Non-pigmented ciliary epithelial cell (primary cell): ENCODE measurements around the gene SAMHD1.
"Not testable (repeated sequence)": the region's sequence is repeated elsewhere in the genome, so short reads cannot be mapped to it uniquely, and the experiment has no call there.

Experiments used
- DNase-seq: peaks from one replicate; pipeline ENCODE4 v3.0.0-alpha.2; 2010; ENCODE audit warnings: low read depth

The SAMHD1 gene

DNA sequence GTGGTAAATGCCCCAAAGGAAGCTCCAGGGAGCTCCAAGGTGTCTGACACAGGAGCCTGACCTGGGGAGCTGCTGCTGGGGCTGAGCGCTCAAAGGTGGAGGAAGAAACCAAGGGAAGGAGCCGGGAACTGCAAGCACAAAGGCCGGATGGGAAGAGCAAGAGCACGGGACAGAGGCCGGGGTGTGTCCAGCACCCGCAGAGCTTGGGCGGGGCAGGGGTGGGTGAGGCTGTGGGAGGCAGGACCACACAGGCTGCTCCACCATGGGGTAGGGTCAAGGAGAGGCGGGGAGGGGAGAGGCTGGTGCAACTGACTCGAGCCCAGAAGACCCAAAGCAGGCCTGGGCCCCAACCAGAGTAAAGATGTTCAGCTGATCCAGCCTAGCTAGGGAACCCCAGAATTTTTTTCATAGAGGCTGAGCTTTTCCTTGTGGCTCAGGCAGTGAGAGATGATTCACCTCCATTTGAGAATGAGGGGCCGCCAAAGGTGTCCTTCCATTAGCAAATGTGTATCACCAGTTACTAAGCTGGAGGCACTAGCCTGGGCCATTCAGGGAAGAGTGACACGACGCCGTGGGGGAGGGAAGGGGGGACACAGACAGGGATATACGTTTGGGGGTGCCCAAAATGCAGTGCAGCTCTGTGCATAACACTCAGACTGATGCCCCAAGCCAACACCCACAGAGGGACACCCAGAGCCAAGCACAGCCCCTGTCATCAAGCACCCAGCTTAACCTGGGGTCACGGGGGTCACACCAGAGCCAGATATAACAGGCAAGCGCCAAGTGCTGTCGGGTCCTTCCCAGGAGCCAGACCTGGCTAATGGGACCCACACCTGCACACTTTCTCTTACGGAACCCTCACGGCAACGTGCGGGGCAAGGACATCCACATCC, 96.9 kb downstream of the SAMHD1 start:
- DNase-seq, result no peak

DNA sequence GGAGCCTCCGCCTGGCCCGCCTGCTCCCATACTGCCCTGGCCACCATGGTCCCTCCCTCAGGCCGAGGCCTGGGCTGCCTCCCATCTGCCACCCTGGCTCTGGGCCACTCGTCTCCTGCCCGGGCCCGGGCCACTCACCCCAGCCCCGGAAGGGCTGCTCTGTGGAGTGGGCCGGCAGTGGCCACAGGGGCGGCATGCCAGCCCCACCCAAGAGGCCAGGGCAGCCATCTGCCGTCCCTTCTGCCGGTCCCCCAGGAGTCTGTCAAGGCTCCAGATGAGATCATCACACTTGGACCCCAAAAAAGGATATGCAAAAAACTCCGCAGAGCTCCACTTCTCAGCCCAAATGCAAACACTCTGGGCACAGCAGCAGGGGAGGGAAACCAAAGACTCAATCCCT, 99.3 kb downstream of the SAMHD1 start:
- DNase-seq, result no peak

DNA sequence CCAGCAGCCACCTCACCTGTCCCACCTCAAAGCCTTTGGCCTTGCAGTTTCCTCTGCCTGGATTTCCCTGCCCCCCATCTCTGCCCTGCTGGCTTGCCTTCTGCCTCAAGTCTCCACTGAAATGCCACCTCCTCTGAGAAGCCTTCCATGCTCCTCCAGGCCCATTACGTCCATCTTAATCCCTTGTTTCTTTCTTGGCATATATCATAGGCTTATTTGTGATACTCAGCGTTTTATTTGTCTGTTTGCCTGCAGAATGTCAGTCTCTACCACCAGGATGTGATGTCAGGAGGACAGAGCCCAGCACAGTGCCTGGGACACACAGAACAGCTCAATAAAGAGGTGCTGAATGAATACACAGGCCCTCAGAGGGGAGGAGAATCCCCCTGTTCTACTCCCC, 100.0 kb downstream of the SAMHD1 start:
- no peak for DNase-seq

DNA sequence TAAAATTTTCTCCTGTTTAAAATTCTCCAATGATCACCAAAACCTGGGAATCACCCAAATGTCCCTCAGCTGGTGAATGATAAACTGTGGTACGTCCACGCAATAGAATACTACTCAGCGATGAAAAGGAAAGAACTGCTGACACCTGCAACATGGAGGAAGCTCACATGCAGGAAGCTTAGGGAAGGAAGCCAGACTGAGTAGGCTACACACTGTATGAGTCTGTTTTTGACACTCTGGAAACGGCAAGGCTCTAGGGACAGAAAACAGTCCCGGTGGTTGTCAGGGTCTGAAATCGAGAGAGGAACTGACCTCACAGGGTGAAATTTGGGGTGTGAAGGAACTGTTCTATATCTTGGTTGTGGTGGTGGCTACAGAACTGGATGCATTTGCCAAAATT, 100.7 kb downstream of the SAMHD1 start:
- DNase-seq, result no peak

DNA sequence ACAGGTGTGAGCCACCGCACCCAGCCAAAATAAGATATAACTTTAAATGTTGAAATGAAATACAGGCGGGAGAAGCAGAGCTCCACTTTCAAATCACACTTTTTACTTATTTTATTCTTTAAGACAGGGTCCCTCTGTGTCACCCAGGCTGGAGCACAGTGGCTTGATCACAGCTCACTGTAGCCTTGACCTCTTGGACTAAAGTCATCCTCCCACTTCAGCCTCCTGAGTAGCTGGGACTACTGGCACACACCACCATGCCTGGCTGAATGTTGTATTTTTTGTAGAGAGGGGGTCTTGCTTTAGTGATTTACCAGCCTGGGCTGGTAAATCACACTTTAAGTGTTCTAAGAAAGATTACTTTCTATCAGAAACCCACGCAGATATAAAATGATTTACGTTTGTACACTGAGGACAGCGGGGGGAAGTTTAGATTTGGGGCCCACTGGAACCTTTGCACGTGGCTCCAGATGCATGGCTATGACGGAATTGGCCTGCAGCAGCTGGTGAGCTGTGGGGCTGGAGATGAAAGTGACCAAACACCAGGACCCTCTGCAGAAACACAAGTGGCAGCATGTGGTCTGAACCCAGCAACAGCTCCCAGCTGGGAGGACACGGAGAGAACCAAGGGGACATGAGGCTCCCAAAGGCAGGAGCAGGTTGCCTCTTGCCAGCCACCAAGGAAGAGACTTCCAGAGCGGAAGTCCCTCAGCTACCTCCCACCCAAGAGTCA, 102.0 kb downstream of the SAMHD1 start:
- no peak for DNase-seq

DNA sequence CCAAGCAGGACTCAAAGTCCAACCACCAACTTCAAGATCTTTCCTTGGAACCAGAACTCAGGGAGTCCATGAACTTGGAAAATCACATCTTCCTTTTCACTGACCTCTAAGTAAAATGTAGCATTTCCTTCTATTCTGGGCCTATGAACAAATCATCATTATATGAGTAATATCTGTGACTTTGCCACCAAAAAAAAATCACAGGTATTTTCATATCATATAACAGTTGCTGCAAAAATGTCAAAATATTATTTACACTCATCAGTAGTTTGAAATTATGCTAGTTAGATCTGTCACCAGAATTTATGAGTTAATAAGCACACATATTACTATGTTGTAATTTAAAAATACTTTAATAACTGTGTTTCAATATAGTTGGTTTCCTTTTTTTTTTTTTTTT, 102.8 kb downstream of the SAMHD1 start:
- no peak for DNase-seq

DNA sequence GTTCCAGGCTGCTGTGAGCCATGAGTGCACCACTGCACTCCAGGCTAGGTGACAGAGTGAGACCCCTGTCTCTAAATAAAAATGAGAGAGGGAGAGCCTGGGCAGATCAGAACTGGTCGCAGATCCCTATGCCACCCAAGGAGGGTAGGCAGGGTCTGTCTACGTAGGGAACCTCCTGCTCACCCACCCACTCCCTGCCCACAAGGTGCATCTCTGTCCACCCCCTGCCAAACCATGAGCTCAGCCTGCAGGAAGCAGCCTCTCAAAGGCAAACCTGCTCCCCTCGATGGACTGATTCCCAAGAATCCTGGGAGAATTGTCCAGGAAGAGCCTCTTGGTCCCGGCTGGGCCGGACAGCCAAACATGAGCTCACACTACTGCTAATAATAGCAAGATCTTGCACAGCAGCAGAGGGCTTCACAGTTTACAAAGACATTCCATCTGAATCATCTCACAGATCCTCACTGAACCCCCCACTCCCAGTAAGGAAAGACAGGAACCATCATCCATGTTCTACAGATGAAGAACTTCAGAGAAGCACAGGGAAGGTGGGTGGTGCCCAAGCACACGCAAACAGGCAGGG, 103.3 kb downstream of the SAMHD1 start:
- peak; percentile 76 for DNase-seq

DNA sequence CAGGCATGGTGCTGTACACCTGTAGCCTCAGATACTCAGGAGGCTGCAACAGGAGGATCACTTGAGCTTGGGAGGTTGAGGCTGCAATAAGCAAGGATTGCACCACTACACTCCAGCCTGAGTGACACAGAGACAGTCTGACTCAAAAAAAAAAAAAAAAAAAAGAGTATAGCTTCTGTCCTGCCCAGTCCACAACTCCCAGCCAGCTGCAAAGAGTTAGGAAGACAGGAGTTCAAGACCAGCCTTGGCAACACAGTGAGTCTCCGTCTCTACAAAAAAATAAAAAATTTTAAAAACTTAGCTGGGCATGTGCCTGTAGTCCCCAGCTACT, 103.8 kb downstream of the SAMHD1 start:
- no peak for DNase-seq

DNA sequence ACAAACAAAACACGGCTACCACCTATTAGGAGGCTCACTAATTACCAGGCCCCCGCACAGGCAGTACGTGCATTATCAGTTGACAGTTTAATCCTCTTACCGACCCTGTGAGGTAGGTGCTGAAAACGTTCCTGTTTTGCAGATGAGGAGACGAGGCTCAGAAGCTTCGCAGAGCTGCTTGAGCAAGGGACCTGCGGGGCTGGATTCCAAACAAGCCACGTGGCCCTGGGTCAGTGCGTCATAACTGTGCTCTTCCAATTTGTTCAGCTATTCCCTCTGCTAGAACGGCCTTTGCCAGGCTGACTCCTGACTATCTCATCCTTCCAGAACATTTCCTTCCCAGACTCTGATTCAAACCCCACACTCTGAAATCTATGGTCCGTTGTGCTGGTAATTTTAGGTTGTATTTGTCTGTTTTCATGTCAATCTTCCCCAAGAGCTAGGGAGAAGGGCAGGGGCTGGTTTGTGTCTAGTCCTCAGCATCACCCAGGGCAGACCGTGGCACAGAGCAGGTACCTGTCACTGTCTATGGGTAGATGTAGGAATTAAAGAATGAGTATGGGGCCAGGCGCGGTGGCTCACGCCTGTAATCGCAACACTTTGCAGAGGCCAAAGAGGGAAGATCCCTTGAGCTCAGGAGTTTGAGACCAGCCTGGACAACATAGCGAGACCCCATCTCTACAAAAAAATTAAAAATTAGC, 104.3 kb downstream of the SAMHD1 start:
- no peak for DNase-seq

DNA sequence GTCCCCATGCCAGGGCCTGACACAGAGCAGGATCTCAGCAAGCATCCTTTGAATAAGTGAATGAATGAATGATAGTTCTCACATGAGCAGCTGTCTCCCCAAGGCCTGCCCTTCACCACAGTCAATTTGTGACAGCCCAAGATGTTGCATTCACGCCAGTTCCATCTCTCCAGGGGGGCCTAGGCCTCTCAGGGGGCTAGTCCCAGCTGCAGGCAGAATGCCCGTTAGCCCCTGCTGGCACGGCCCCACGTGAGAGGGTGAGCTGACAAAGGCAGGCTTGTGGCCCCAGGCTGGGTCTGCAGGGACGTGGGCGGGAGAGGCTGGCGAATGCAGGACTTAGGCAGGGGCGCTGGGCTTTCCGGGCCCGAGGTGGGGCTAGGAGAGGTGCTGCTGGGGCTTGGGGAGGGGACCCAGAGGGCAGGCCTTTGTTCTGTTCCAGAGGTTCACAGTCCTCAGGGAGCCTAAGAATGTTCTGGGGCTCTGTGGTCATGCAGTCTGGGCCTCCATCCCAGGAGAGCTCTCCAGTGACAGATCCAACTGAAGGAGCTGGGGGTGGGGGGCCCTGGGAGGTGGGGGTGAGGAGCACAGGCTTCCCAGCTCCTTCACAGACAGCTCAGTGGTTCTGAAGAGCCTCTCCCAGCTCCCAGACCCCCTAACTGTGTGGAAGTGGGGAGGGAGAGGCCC, 106.1 kb downstream of the SAMHD1 start:
- DNase-seq, result no peak

DNA sequence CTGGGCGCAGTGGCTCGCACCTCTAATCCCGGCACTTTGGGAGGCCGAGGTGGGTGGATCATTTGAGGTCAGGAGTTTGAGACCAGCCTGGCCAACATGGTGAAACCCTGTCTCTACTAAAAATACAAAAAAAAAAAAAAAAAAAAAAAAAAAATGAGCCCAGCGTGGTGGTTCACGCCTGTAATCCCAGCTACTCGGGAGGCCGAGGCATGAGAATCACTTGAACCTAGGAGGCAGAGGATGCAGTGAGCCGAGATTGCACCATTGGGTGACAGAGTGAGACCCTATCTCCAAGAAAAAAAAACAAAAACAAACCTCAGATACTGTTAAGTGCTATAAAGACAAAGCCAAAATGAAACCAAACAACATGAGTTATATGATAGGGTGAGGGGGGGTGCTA, 110.5 kb downstream of the SAMHD1 start:
- DNase-seq, result not testable (repeated sequence)
